Esophagus squamous epithelium (tissue), 5 donors: ENCODE data around the gene KRT72. TPM values are rescaled to one million over a fixed set of nuclear protein-coding genes. Genes with fewer than 3 reads are reported as not detected.

Source experiments
- DNase-seq: peaks from one replicate; lab custom pipeline; 2025; lab: John Stamatoyannopoulos, UW
- H3K27ac ChIP-seq, 4 donors: fragments of 200-600 bp; sonication (generic); one replicate each; pipeline ENCODE4 v1.5.1; 2016 to 2019; ENCODE audit warnings: mild to moderate bottlenecking in 1 of 4
- H3K27me3 ChIP-seq, 4 donors: fragments of 200-600 bp; sonication (generic); 1 replicate in 3 of 4; 2 replicates in 1 of 4; pipeline versions ENCODE4 v1.5.1 to v1.6.0; 2017 to 2021; ENCODE audit warnings: antibody characterized with exemption in 1 of 4
- H3K36me3 ChIP-seq, 3 donors: fragments of 200-600 bp; sonication (generic); one replicate each; pipeline ENCODE4 v1.5.1; 2016 to 2019
- H3K4me1 ChIP-seq, 3 donors: fragments of 200-600 bp; sonication (generic); one replicate each; pipeline ENCODE4 v1.5.1; 2017 to 2019
- H3K4me3 ChIP-seq, 4 donors: fragments of 200-600 bp; sonication (generic); 1 replicate in 3 of 4; 2 replicates in 1 of 4; pipeline ENCODE4 v1.5.1; 2016 to 2019; ENCODE audit warnings: mild to moderate bottlenecking in 2 of 4, moderate library complexity in 1 of 4
- H3K9me3 ChIP-seq, 3 donors: fragments of 200-600 bp; sonication (generic); one replicate each; pipeline ENCODE4 v1.5.1; 2016 to 2019
- CTCF ChIP-seq, 6 experiments: fragments of 450-650 bp in 4 of 6; fragments of 200-600 bp in 2 of 6; sonication (generic) in 2 of 6; IDR thresholded peaks; one replicate each; pipeline ENCODE4 v1.5.1; 2016 to 2019; ENCODE audit warnings: antibody characterized with exemption in 6 of 6, mild to moderate bottlenecking in 4 of 6, moderate library complexity in 4 of 6
- POLR2A ChIP-seq, 4 donors: fragments of 450-650 bp; IDR thresholded peaks; one replicate each; pipeline ENCODE4 v1.6.1; 2017; ENCODE audit warnings: antibody characterized with exemption in 4 of 4, mild to moderate bottlenecking in 4 of 4, moderate library complexity in 3 of 4
- WGBS, 2 donors: methylation state at CpG; one replicate each; pipeline ENCODE4 v1.1.5; 2018; 5-methylcytosine and 5-hydroxymethylcytosine counted together
- intact Hi-C: fragments of 100-400 bp; cut with DNase I; formaldehyde crosslinking; loops from one replicate; pipeline ENCODE4 v1.15.0; 2022
- total RNA-seq, 4 donors: library from RNA; depleted of rRNA; stranded (reverse); fragments of >200 nt; gene quantifications; one replicate each; pipeline ENCODE4 v1.1.0, GENCODE V29; 2016
- donor health status: DM: yes; HTN: yes; CAD: no.

Gene KRT72
- total RNA-seq, 4 donors from 2014 or later = not detected

GRCh38 chr12:52630008-52630500 is 28.8 kb upstream of the KRT72 start:
- no peak for DNase-seq
- peaks cover 0 to 42% (median 0%) of the 10 kb centered on the region in 4 donors for H3K27me3 ChIP-seq
- TF ChIP-seq POLR2A (IDR thresholded peaks at IDR 0.05) (no peak), CTCF (IDR thresholded peaks at IDR 0.05) (no peak)
- no peak overlapping the region for H3K4me3 ChIP-seq
- H3K4me1 ChIP-seq = peaks cover 0 to 8% (median 0%) of the 10 kb centered on the region in 3 donors
- WGBS, 2 donors = 65 to 70% methylated on average over 5 of the region's 7 CpGs
- intact Hi-C loops = no loop called here
- no peak overlapping the region for H3K27ac ChIP-seq
- H3K9me3 ChIP-seq = no peaks in the 10 kb centered on the region
- H3K36me3 ChIP-seq = no peaks in the 10 kb centered on the region

DNA sequence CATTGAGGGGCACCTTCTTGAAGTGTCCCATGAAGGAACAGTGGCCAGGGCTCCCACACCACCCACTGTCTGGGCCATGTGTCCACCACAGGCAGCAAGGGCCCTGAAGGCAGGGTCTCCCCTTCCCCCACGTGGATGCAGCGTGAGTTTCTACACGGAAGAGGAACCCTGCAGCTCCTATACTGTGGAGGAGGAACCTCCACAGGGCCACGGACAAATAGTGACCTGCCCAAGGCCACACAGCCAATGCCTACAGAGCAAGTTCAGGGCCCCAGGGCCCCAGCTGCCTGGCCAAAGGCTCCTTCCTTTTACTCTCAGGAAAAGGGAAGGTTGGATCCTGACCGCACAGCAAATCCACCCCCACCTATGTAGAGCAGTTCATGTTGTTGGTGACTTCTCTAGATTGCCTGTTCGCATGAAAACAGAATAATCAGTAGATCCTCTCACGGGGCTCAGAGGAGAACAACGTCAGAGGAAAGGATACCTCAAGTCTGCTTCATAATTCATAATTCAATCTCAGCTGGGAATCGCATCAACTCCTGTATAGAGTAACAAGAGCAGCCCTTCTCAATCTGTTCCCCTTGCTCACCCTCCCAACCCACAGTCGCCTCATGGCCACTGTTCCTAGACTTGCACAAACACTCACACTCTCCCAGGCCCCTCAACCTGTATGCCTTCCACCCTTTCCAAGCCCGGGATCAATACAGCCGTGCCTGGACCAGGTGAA is 28.2 kb upstream of the KRT72 start:
- intact Hi-C loops = no loop called here
- WGBS, 2 donors = 78 to 84% methylated on average over 8 to 9 of the region's 12 CpGs
- Histone ChIP-seq H3K4me1 (peaks cover 0 to 5% (median 0%) of the 10 kb centered on the region in 3 donors), H3K36me3 (no peaks in the 10 kb centered on the region), H3K9me3 (no peaks in the 10 kb centered on the region), H3K27me3 (peaks cover 0 to 42% (median 0%) of the 10 kb centered on the region in 4 donors), H3K4me3 (no peak overlapping the region), H3K27ac (no peak overlapping the region)
- TF ChIP-seq POLR2A (IDR thresholded peaks at IDR 0.05) (no peak), CTCF (IDR thresholded peaks at IDR 0.05) (no peak)
- DNase-seq = no peak

- intact Hi-C loops = no loop called here
Measured at GRCh38 chr12:52628841-52629240, 27.6 kb upstream of the KRT72 start.

GRCh38 chr12:52628111-52628507 is 26.8 kb upstream of the KRT72 start:
- Histone ChIP-seq H3K27ac (no peak overlapping the region), H3K27me3 (peaks cover 0 to 33% (median 0%) of the 10 kb centered on the region in 4 donors), H3K9me3 (no peaks in the 10 kb centered on the region), H3K4me1 (no peaks in the 10 kb centered on the region), H3K36me3 (no peaks in the 10 kb centered on the region), H3K4me3 (no peak overlapping the region)
- WGBS, 2 donors = 73 to 85% methylated on average over 2 to 4 of the region's 4 CpGs
- TF ChIP-seq CTCF (IDR thresholded peaks at IDR 0.05) = no peak
- no peak for TF ChIP-seq POLR2A (IDR thresholded peaks at IDR 0.05)
- intact Hi-C loops = no loop called here
- no peak for DNase-seq

More at GRCh38 chr12:52628841-52629240, 27.6 kb upstream of the KRT72 start:
- Histone ChIP-seq H3K4me1 (no peaks in the 10 kb centered on the region), H3K4me3 (no peak overlapping the region), H3K27me3 (peaks cover 0 to 36% (median 0%) of the 10 kb centered on the region in 4 donors), H3K36me3 (no peaks in the 10 kb centered on the region), H3K27ac (no peak overlapping the region), H3K9me3 (no peaks in the 10 kb centered on the region)
- WGBS, 2 donors = 65 to 100% methylated on average over 1 to 2 of the region's 2 CpGs
- TF ChIP-seq CTCF (IDR thresholded peaks at IDR 0.05) = no peak
- no peak for TF ChIP-seq POLR2A (IDR thresholded peaks at IDR 0.05)
- no peak for DNase-seq

- TF ChIP-seq CTCF (IDR thresholded peaks at IDR 0.05) (no peak), POLR2A (IDR thresholded peaks at IDR 0.05) (no peak)
- 72 to 77% methylated on average over 2 of the region's 2 CpGs for WGBS, 2 donors
Measured at GRCh38 chr12:52627395-52628110, 26.3 kb upstream of the KRT72 start.

More at GRCh38 chr12:52627395-52628110, 26.3 kb upstream of the KRT72 start:
- no peaks in the 10 kb centered on the region for H3K36me3 ChIP-seq
- peaks cover 0 to 33% (median 0%) of the 10 kb centered on the region in 4 donors for H3K27me3 ChIP-seq
- H3K4me1 ChIP-seq = no peaks in the 10 kb centered on the region
- H3K27ac ChIP-seq = no peak overlapping the region
- H3K9me3 ChIP-seq = no peaks in the 10 kb centered on the region
- DNase-seq = no peak
- intact Hi-C loops = no loop called here
- no peak overlapping the region for H3K4me3 ChIP-seq
